ENCODE results near the gene C10orf88. TPM values are rescaled to one million over a fixed set of nuclear protein-coding genes. Genes with fewer than 3 reads are reported as not detected.

The C10orf88 gene
- total and polyA plus RNA-seq, 3 donors from 2014 or later = 18.5 to 50.8 (median 20.6) TPM

GRCh38 chr10:122998934-122999333, 44.9 kb upstream of the C10orf88 start:
- Histone ChIP-seq H3K9me3 (no peaks in the 10 kb centered on the region), H3K4me1 (no peaks in the 10 kb centered on the region), H3K4me3 (no peak overlapping the region), H3K36me3 (ENCODE audit: low read depth, missing control alignments) (no peaks in the 10 kb centered on the region), H3K27ac (no peak overlapping the region), H3K27me3 (no peaks in the 10 kb centered on the region)
- TF ChIP-seq, protein P1, sequence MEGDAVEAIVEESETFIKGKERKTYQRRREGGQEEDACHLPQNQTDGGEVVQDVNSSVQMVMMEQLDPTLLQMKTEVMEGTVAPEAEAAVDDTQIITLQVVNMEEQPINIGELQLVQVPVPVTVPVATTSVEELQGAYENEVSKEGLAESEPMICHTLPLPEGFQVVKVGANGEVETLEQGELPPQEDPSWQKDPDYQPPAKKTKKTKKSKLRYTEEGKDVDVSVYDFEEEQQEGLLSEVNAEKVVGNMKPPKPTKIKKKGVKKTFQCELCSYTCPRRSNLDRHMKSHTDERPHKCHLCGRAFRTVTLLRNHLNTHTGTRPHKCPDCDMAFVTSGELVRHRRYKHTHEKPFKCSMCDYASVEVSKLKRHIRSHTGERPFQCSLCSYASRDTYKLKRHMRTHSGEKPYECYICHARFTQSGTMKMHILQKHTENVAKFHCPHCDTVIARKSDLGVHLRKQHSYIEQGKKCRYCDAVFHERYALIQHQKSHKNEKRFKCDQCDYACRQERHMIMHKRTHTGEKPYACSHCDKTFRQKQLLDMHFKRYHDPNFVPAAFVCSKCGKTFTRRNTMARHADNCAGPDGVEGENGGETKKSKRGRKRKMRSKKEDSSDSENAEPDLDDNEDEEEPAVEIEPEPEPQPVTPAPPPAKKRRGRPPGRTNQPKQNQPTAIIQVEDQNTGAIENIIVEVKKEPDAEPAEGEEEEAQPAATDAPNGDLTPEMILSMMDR (IDR thresholded peaks at IDR 0.05) = no peak
- TF ChIP-seq POLR2A (IDR thresholded peaks at IDR 0.05) = no peak
- no peak for DNase-seq
- intact Hi-C loops (cut with DNase I; ENCODE audit: low total_unique reads) = no loop called here
- 84 to 85% methylated on average over 3 of the region's 3 CpGs for WGBS, 2 donors

GRCh38 chr10:122998360-122998917, 44.4 kb upstream of the C10orf88 start:
- TF ChIP-seq, protein P1 (IDR thresholded peaks at IDR 0.05) = no peak
- TF ChIP-seq POLR2A (IDR thresholded peaks at IDR 0.05) = no peak
- peak overlapping the region in 1 of 2 donors; percentile 4 for H3K27ac ChIP-seq
- no peaks in the 10 kb centered on the region for H3K9me3 ChIP-seq
- no peaks in the 10 kb centered on the region for H3K27me3 ChIP-seq
- H3K4me3 ChIP-seq = no peak overlapping the region
- intact Hi-C loops (cut with DNase I; ENCODE audit: low total_unique reads) = no loop called here
- H3K4me1 ChIP-seq = no peaks in the 10 kb centered on the region
- H3K36me3 ChIP-seq (ENCODE audit: low read depth, missing control alignments) = no peaks in the 10 kb centered on the region
- WGBS, 2 donors = 74 to 85% methylated on average over 6 of the region's 6 CpGs
- no peak for DNase-seq

- WGBS, 2 donors = 88 to 92% methylated on average over 3 of the region's 3 CpGs
- Histone ChIP-seq H3K4me1 (peaks cover 1% of the 10 kb centered on the region), H3K4me3 (no peak overlapping the region), H3K9me3 (no peaks in the 10 kb centered on the region), H3K36me3 (ENCODE audit: low read depth, missing control alignments) (no peaks in the 10 kb centered on the region), H3K27ac (peak overlapping the region in 1 of 2 donors; percentile 4), H3K27me3 (no peaks in the 10 kb centered on the region)
- DNase-seq = no peak
- TF ChIP-seq, protein P1 (IDR thresholded peaks at IDR 0.05) = no peak
- no peak for TF ChIP-seq POLR2A (IDR thresholded peaks at IDR 0.05)
- intact Hi-C loops (cut with DNase I; ENCODE audit: low total_unique reads) = no loop called here
These were observed 43.8 kb upstream of the C10orf88 start for GRCh38 chr10:122997864-122998263.

DNA sequence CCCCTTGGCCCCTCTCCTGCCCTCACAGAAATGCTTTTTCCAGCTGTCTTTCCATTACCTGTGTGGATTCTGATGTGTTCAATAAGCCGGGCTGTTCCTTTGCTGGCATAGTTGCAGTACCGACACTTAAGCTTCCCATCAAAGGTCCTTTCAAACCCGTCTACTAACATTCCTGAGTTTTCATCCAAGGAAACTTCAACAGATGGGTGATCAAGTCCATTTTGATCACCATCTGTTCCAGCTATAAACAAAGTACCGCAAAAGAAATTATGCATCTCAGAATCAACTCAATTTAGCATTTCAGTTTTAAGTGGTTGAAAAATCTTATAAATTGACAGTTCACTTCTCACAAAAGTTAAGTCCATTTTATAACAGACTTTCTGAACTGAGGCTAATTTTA, 41.9 kb upstream of the C10orf88 start:
- peaks cover 4% of the 10 kb centered on the region for H3K4me1 ChIP-seq
- no peak for DNase-seq
- no peaks in the 10 kb centered on the region for H3K36me3 ChIP-seq (ENCODE audit: low read depth, missing control alignments)
- H3K27me3 ChIP-seq = no peaks in the 10 kb centered on the region
- H3K4me3 ChIP-seq = no peak overlapping the region
- 89 to 93% methylated on average over 4 of the region's 4 CpGs for WGBS, 2 donors
- no peaks in the 10 kb centered on the region for H3K9me3 ChIP-seq
- intact Hi-C loops (cut with DNase I; ENCODE audit: low total_unique reads) = no loop called here
- H3K27ac ChIP-seq = no peak overlapping the region
- TF ChIP-seq, protein P1 (IDR thresholded peaks at IDR 0.05) = no peak
- no peak for TF ChIP-seq POLR2A (IDR thresholded peaks at IDR 0.05)

DNA sequence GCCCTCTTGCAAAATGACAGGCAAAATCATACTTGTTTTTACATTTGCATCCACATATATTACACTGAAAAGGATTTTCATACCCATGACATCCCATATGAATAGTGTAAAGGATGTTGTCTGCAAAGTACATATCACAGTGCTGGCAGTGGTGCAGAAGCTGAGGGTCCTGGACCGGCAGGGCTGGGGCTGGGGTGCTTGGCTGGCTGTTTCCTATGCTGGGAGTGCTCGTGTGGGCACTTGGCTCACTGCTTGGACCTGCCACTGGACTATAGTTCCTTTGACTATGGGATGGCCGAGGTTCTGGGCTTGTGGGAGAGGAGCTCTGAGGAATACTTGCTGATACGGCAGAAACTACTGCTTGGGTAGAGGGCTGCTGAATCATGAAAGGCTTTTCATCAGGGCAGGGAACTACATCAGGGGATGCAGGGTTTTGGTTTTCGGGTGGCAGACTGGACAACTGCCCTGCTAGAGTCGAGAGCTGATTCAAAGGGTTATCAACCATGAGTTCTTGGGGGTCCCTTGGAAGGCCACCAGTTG, 39.8 kb upstream of the C10orf88 start:
- DNase-seq = no peak
- no peak overlapping the region for H3K27ac ChIP-seq
- intact Hi-C loops (cut with DNase I; ENCODE audit: low total_unique reads) = no loop called here
- no peaks in the 10 kb centered on the region for H3K36me3 ChIP-seq (ENCODE audit: low read depth, missing control alignments)
- H3K9me3 ChIP-seq = no peaks in the 10 kb centered on the region
- 82 to 91% methylated on average over 6 of the region's 6 CpGs for WGBS, 2 donors
- H3K4me1 ChIP-seq = peaks cover 4% of the 10 kb centered on the region
- no peak overlapping the region for H3K4me3 ChIP-seq
- no peaks in the 10 kb centered on the region for H3K27me3 ChIP-seq
- TF ChIP-seq POLR2A (IDR thresholded peaks at IDR 0.05) = no peak
- TF ChIP-seq, protein P1 (IDR thresholded peaks at IDR 0.05) = no peak

Data from testis (tissue), 3 donors.